Type B pancreatic cell (in vitro differentiated cells): ENCODE measurements around the gene ENPP6. TPM values are rescaled to one million over a fixed set of nuclear protein-coding genes. Genes with fewer than 3 reads are reported as not detected.

Experiments
- DNase-seq: peaks from one replicate; pipeline ENCODE4 v3.0.0; 2021; ENCODE audit warnings: mixed read lengths; ENCODE audit not compliant: unreplicated experiment; ENCODE audit errors: extremely low spot score
- H3K27ac Mint-ChIP-seq: 2 replicates; pipeline ENCODE4 v1.8.0; 2021; ENCODE audit warnings: mild to moderate bottlenecking, mixed read lengths
- H3K27me3 Mint-ChIP-seq: 2 replicates; pipeline ENCODE4 v1.8.0; 2021; ENCODE audit warnings: mixed read lengths
- H3K36me3 Mint-ChIP-seq: 2 replicates; pipeline ENCODE4 v1.8.0; 2021; ENCODE audit warnings: mixed read lengths
- H3K4me1 Mint-ChIP-seq: one replicate; pipeline ENCODE4 v1.8.0; 2021; ENCODE audit warnings: mixed read lengths; ENCODE audit not compliant: unreplicated experiment
- H3K4me3 Mint-ChIP-seq: 2 replicates; pipeline ENCODE4 v1.8.0; 2021; ENCODE audit warnings: mild to moderate bottlenecking, mixed read lengths
- H3K9me3 Mint-ChIP-seq: 2 replicates; pipeline ENCODE4 v1.8.0; 2021; ENCODE audit warnings: mixed read lengths
- CTCF ChIP-seq: fragments of 200-600 bp; sonication (generic); conservative IDR thresholded peaks from 2 replicates; pipeline ENCODE4 v1.5.0; 2021; ENCODE audit warnings: antibody characterized with exemption, mild to moderate bottlenecking
- total RNA-seq: library from RNA; stranded (reverse); gene quantifications from 2 replicates; pipeline ENCODE4 v1.2.1, GENCODE V29; 2021; ENCODE audit warnings: low replicate concordance

ENPP6 gene
- total RNA-seq, 1 donor from 2014 or later, result 0.51 TPM

- Mint-ChIP-seq H3K9me3 (peaks cover 4% of the 10 kb centered on the region), H3K36me3 (no peaks in the 10 kb centered on the region), H3K4me1 (peaks cover 32% of the 10 kb centered on the region), H3K27me3 (no peaks in the 10 kb centered on the region), H3K4me3 (no peak overlapping the region), H3K27ac (no peak overlapping the region)
- DNase-seq, result no peak
- no peak for TF ChIP-seq CTCF
These were observed 20.8 kb downstream of the ENPP6 start for GRCh38 chr4:184196730-184197385.

- TF ChIP-seq CTCF, result no peak
- H3K4me3 Mint-ChIP-seq, result no peak overlapping the region
- peaks cover 4% of the 10 kb centered on the region for H3K9me3 Mint-ChIP-seq
- no peak for DNase-seq
- peaks cover 21% of the 10 kb centered on the region for H3K4me1 Mint-ChIP-seq
- no peak overlapping the region for H3K27ac Mint-ChIP-seq
- no peaks in the 10 kb centered on the region for H3K27me3 Mint-ChIP-seq
- H3K36me3 Mint-ChIP-seq, result no peaks in the 10 kb centered on the region
These were observed 23.8 kb downstream of the ENPP6 start for GRCh38 chr4:184193556-184194525.

GRCh38 chr4:184192933-184193332, 24.7 kb downstream of the ENPP6 start:
- Mint-ChIP-seq H3K27me3 (no peaks in the 10 kb centered on the region), H3K27ac (no peak overlapping the region), H3K4me1 (peaks cover 21% of the 10 kb centered on the region), H3K36me3 (no peaks in the 10 kb centered on the region), H3K9me3 (peaks cover 4% of the 10 kb centered on the region), H3K4me3 (no peak overlapping the region)
- no peak for TF ChIP-seq CTCF
- DNase-seq, result no peak

- Mint-ChIP-seq H3K27me3 (no peaks in the 10 kb centered on the region), H3K9me3 (peaks cover 4% of the 10 kb centered on the region), H3K36me3 (no peaks in the 10 kb centered on the region), H3K4me1 (peaks cover 8% of the 10 kb centered on the region), H3K4me3 (no peak overlapping the region), H3K27ac (no peak overlapping the region)
- no peak for TF ChIP-seq CTCF
- DNase-seq, result no peak
These were observed 26.4 kb downstream of the ENPP6 start for GRCh38 chr4:184191267-184191666.

- no peak for DNase-seq
- Mint-ChIP-seq H3K36me3 (no peaks in the 10 kb centered on the region), H3K27ac (no peak overlapping the region), H3K27me3 (no peaks in the 10 kb centered on the region), H3K9me3 (peaks cover 4% of the 10 kb centered on the region), H3K4me1 (peaks cover 6% of the 10 kb centered on the region), H3K4me3 (no peak overlapping the region)
- TF ChIP-seq CTCF, result no peak
These were observed 27.0 kb downstream of the ENPP6 start for GRCh38 chr4:184190711-184191110.
